ENCODE data around the gene DOK3. TPM values are rescaled to one million over a fixed set of nuclear protein-coding genes. Genes with fewer than 3 reads are reported as not detected.

DOK3 gene
- total and polyA plus RNA-seq, 2 of the 13 experiments (the other 11 are each of a cell fraction or from before 2014, with no cell fraction given): 1.4 to 1.5 TPM

GRCh38 chr5:177477701-177478477, 31.7 kb downstream of the DOK3 start:
- no peak overlapping the region for H3K4me3 ChIP-seq (replicated peaks in 1 of 3; ENCODE audit: insufficient read depth in 1 of 3, low read depth in 2 of 3, low read length in 3 of 3)
- no peaks in the 10 kb centered on the region for H3K9me3 ChIP-seq (ENCODE audit: low read length)
- H3K79me2 ChIP-seq (ENCODE audit: insufficient read depth, low read length): no peaks in the 10 kb centered on the region
- no peak overlapping the region for H2AFZ ChIP-seq (ENCODE audit: low read length)
- H3K36me3 ChIP-seq (replicated peaks in 1 of 2; ENCODE audit: control insufficient read depth in 1 of 2, insufficient read depth in 2 of 2, low read length in 2 of 2): no peaks in the 10 kb centered on the region
- CTCF ChIA-PET (ENCODE audit: low intra/inter-chr PET ratio, low total read pairs): no interaction called here
- no peak overlapping the region for H3K9ac ChIP-seq (ENCODE audit: insufficient read depth, low read depth, low read length)
- no peaks in the 10 kb centered on the region for H3K27me3 ChIP-seq (ENCODE audit: control insufficient read depth in 1 of 2, insufficient read depth in 2 of 2, low read length in 2 of 2)
- 39% methylated on average over 10 of the region's 13 CpGs for WGBS (ENCODE audit: low lambda C conversion rate)
- peak overlapping the region; percentile 19; the same call in 1 of the 2 replicates for H3K4me2 ChIP-seq (ENCODE audit: low read depth, low read length)
- intact Hi-C loops (cut with micrococcal nuclease; ENCODE audit: unreplicated experiment) (no loop called here), in situ Hi-C loops (cut with HindIII; ENCODE audit: extremely low pct_ligation_motif_present, low pct_unique_long_range_greater_than_20kb) (no loop called here)
- H3K27ac ChIP-seq (ENCODE audit: extremely low read length, insufficient read depth, low read length): no peak overlapping the region
- BruUV-seq (replicated peaks): no TSS peak
- no peaks in the 10 kb centered on the region for H4K20me1 ChIP-seq (ENCODE audit: insufficient read depth, low read length)
- H3K4me1 ChIP-seq (ENCODE audit: insufficient read depth, low read length): peaks cover 56% of the 10 kb centered on the region
- ATAC-seq (peak; percentile 64), FAIRE-seq (no peak), DNase-seq (ENCODE audit: low spot score) (no peak)
- POLR2A ChIA-PET: interaction anchor here (0.9 to 4.9 kb wide), 9 partner anchors 18 to 391 kb away, joined by 3 to 42 read pairs (median 3); partner anchors contain the start of genes GRK6 and PDLIM7
- TF ChIP-seq ZNF644 (CRISPR knock-in tag; IDR thresholded peaks at IDR 0.05; ENCODE audit: low read depth): no peak
- TF ChIP-seq IRF1 (CRISPR knock-in tag; IDR thresholded peaks at IDR 0.05; ENCODE audit: low read depth): no peak
- TF ChIP-seq REL (CRISPR knock-in tag; conservative IDR thresholded peaks at IDR 0.05): no peak
- no peak for TF ChIP-seq ZNF260 (CRISPR knock-in tag; IDR thresholded peaks at IDR 0.05; ENCODE audit: borderline replicate concordance, low read depth)
- no peak for TF ChIP-seq BCL6 (CRISPR knock-in tag; IDR thresholded peaks at IDR 0.05)
- no peak for TF ChIP-seq U2AF1 (optimal IDR thresholded peaks at IDR 0.05; ENCODE audit: low read depth, low read length)
- no peak for TF ChIP-seq ARNT2 (CRISPR knock-in tag; IDR thresholded peaks at IDR 0.05; ENCODE audit: low read depth)
- no peak for TF ChIP-seq ZNF615 (CRISPR knock-in tag; IDR thresholded peaks at IDR 0.05; ENCODE audit: borderline replicate concordance)
- TF ChIP-seq ZNF18 (CRISPR knock-in tag; IDR thresholded peaks at IDR 0.05; ENCODE audit: insufficient replicate concordance): no peak
- TF ChIP-seq ZNF276 (CRISPR knock-in tag; IDR thresholded peaks at IDR 0.05; ENCODE audit: low read depth): no peak
- TF ChIP-seq TAF1 (CRISPR knock-in tag; IDR thresholded peaks at IDR 0.05): no peak
- no peak for TF ChIP-seq RFX3 (CRISPR knock-in tag; IDR thresholded peaks at IDR 0.05)
- TF ChIP-seq RBFOX2 (IDR thresholded peaks at IDR 0.05; ENCODE audit: low read depth, low read length): no peak
- no peak for TF ChIP-seq NBN (conservative IDR thresholded peaks at IDR 0.05)
- TF ChIP-seq ZNF20 (CRISPR knock-in tag; IDR thresholded peaks at IDR 0.05): no peak
- TF ChIP-seq NFRKB (IDR thresholded peaks at IDR 0.05): no peak
- TF ChIP-seq ZNF331 (CRISPR knock-in tag; IDR thresholded peaks at IDR 0.05): no peak
- no peak for TF ChIP-seq ZNF207 (IDR thresholded peaks at IDR 0.05; ENCODE audit: borderline replicate concordance)
- TF ChIP-seq ATF7-NPFF (CRISPR knock-in tag; IDR thresholded peaks at IDR 0.05; ENCODE audit: low read depth): no peak
- no peak for TF ChIP-seq ARNTL (CRISPR knock-in tag; IDR thresholded peaks at IDR 0.05)
- TF ChIP-seq RARA (CRISPR knock-in tag; IDR thresholded peaks at IDR 0.05): peak; percentile 79
- peak; percentile 14; the same call in 1 of the 2 replicates for TF ChIP-seq KDM2A (CRISPR knock-in tag; IDR thresholded peaks at IDR 0.05; ENCODE audit: borderline replicate concordance, low read depth)
- TF ChIP-seq ZMAT3 (CRISPR knock-in tag; conservative IDR thresholded peaks at IDR 0.05): no peak
